Left ventricle myocardium inferior (tissue), 1 donor: ENCODE measurements around the gene FUT6. TPM values are rescaled to one million over a fixed set of nuclear protein-coding genes. Genes with fewer than 3 reads are reported as not detected.
"Not testable (repeated sequence)": the region's sequence is repeated elsewhere in the genome, so short reads cannot be mapped to it uniquely, and the experiment has no call there.

Source experiments
- DNase-seq: peaks from one replicate; pipeline ENCODE4 v3.0.0-alpha.2; 2020
- H3K27ac ChIP-seq: fragments of 200-600 bp; replicated peaks from 2 replicates; pipeline ENCODE4 v1.8.0; 2021
- H3K27me3 ChIP-seq: fragments of 200-600 bp; 2 replicates; pipeline ENCODE4 v1.8.0; 2021; ENCODE audit warnings: low read depth
- H3K36me3 ChIP-seq: fragments of 200-600 bp; 2 replicates; pipeline ENCODE4 v1.8.0; 2021
- H3K4me1 ChIP-seq: fragments of 200-600 bp; 2 replicates; pipeline ENCODE4 v1.8.0; 2021
- H3K4me3 ChIP-seq: fragments of 200-600 bp; 2 replicates; pipeline ENCODE4 v1.8.0; 2021; ENCODE audit warnings: mild to moderate bottlenecking, moderate library complexity
- H3K9me3 ChIP-seq: fragments of 200-600 bp; replicated peaks from 2 replicates; pipeline ENCODE4 v1.8.0; 2021
- CTCF ChIP-seq: fragments of 200-600 bp; IDR thresholded peaks from 2 replicates; pipeline ENCODE4 v1.8.0; 2021; ENCODE audit warnings: antibody characterized with exemption, mild to moderate bottlenecking, borderline replicate concordance
- intact Hi-C: fragments of 100-400 bp; cut with micrococcal nuclease; formaldehyde crosslinking; loops from one replicate; pipeline ENCODE4 v1.11.0; 2022
- total RNA-seq: library from RNA; stranded (reverse); fragmentation: NEBNext Ultra II Directional; extraction: Animal tissue kit (Norgen Biotek cat#: 25700); gene quantifications from one replicate; pipeline ENCODE4 v1.2.1, GENCODE V29; 2021
- donor health status: DM: no; HTN: yes; CAD: no; lungs with severe emphysema.

FUT6 gene
- total RNA-seq, 1 donor from 2014 or later = not detected

GRCh38 chr19:5850189-5850588 lies 10.7 kb upstream of the FUT6 start:
- Histone ChIP-seq H3K27ac (no peak overlapping the region), H3K9me3 (no peaks in the 10 kb centered on the region), H3K36me3 (no peaks in the 10 kb centered on the region), H3K4me1 (no peaks in the 10 kb centered on the region), H3K4me3 (no peak overlapping the region), H3K27me3 (peaks cover 2% of the 10 kb centered on the region)
- no peak for TF ChIP-seq CTCF
- intact Hi-C loops = no loop called here
- DNase-seq = no peak

- intact Hi-C loops = not testable (repeated sequence)
Observed at GRCh38 chr19:5848621-5849020, 9.1 kb upstream of the FUT6 start.

GRCh38 chr19:5847846-5848245 lies 8.3 kb upstream of the FUT6 start:
- H3K9me3 ChIP-seq, intact Hi-C loops, H3K4me1 ChIP-seq, H3K4me3 ChIP-seq, H3K36me3 ChIP-seq, H3K27me3 ChIP-seq, H3K27ac ChIP-seq, DNase-seq: not testable (repeated sequence)

More at GRCh38 chr19:5848621-5849020, 9.1 kb upstream of the FUT6 start:
- not testable (repeated sequence) for H3K4me3 ChIP-seq, H3K27ac ChIP-seq, H3K27me3 ChIP-seq, H3K9me3 ChIP-seq, DNase-seq, H3K36me3 ChIP-seq, H3K4me1 ChIP-seq

- TF ChIP-seq CTCF = no peak
Observed at GRCh38 chr19:5844456-5845433, 5.2 kb upstream of the FUT6 start.

GRCh38 chr19:5843295-5843927 lies 3.9 kb upstream of the FUT6 start:
- no peak for TF ChIP-seq CTCF
- Histone ChIP-seq H3K36me3 (no peaks in the 10 kb centered on the region), H3K27me3 (peaks cover 5% of the 10 kb centered on the region), H3K9me3 (no peaks in the 10 kb centered on the region), H3K4me1 (no peaks in the 10 kb centered on the region), H3K27ac (no peak overlapping the region), H3K4me3 (no peak overlapping the region)
- intact Hi-C loops = no loop called here
- DNase-seq = no peak

More at GRCh38 chr19:5844456-5845433, 5.2 kb upstream of the FUT6 start:
- no peak for DNase-seq
- no peaks in the 10 kb centered on the region for H3K9me3 ChIP-seq
- no peak overlapping the region for H3K27ac ChIP-seq
- intact Hi-C loops = no loop called here
- no peaks in the 10 kb centered on the region for H3K36me3 ChIP-seq
- no peaks in the 10 kb centered on the region for H3K4me1 ChIP-seq
- peaks cover 4% of the 10 kb centered on the region for H3K27me3 ChIP-seq
- no peak overlapping the region for H3K4me3 ChIP-seq

- H3K27me3 ChIP-seq = peaks cover 12% of the 10 kb centered on the region
- H3K27ac ChIP-seq, H3K36me3 ChIP-seq, H3K9me3 ChIP-seq, DNase-seq, H3K4me1 ChIP-seq, H3K4me3 ChIP-seq, intact Hi-C loops: not testable (repeated sequence)
Observed at GRCh38 chr19:5841735-5842111, 2.2 kb upstream of the FUT6 start.
